IgD-negative memory B cell (primary cell): Measurements from ENCODE around the gene SPACA4. TPM values are rescaled to one million over a fixed set of nuclear protein-coding genes. Genes with fewer than 3 reads are reported as not detected.

Experiments
- H3K27ac Mint-ChIP-seq, 3 donors: one replicate each; pipeline ENCODE4 v1.8.0; 2020 to 2022; ENCODE audit warnings: mild to moderate bottlenecking in 3 of 3, mixed read lengths in 3 of 3, moderate library complexity in 1 of 3
- H3K27me3 Mint-ChIP-seq: one replicate; pipeline ENCODE4 v1.8.0; 2021; ENCODE audit warnings: mixed read lengths
- H3K36me3 Mint-ChIP-seq: one replicate; pipeline ENCODE4 v1.8.0; 2020; ENCODE audit warnings: mild to moderate bottlenecking, mixed read lengths
- H3K4me1 Mint-ChIP-seq, 3 donors: one replicate each; pipeline ENCODE4 v1.8.0; 2020 to 2022; ENCODE audit warnings: mixed read lengths in 3 of 3, mild to moderate bottlenecking in 1 of 3
- H3K4me3 Mint-ChIP-seq, 4 donors: one replicate each; pipeline ENCODE4 v1.8.0; 2020 to 2022; ENCODE audit warnings: mild to moderate bottlenecking in 4 of 4, mixed read lengths in 4 of 4, moderate library complexity in 3 of 4
- H3K9me3 Mint-ChIP-seq, 3 donors: one replicate each; pipeline ENCODE4 v1.8.0; 2020 to 2021; ENCODE audit warnings: mixed read lengths in 3 of 3, mild to moderate bottlenecking in 1 of 3
- polyA plus RNA-seq: library from polyadenylated mRNA; unstranded; fragments of 300-500 nt; fragmentation: Illumina TruSeq; gene quantifications from one replicate; pipeline ENCODE4 v1.2.3, GENCODE V29; 2021

SPACA4 gene
- polyA plus RNA-seq, 1 donor from 2014 or later, result not detected

DNA sequence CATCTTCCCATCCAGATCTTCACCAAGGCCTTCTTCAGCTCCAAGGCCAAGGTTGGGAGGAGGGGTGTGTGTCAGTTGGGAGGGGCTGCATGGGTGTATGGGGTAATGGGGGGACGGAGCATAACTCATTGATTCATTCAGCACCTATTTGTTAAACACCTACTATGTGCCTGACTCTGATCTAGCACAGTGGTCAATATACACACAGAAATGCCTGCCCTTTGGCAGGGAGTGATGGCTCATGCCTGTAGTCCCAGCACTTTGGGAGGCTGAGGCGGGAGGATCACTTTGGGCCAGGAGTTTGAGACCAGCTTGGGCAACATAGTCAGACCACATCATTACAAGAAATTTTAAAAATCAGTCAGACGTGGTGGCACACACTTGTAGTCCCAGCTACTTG is 19.2 kb upstream of the SPACA4 start:
- Mint-ChIP-seq H3K4me3 (no peak overlapping the region), H3K27me3 (peaks cover 4% of the 10 kb centered on the region), H3K9me3 (no peaks in the 10 kb centered on the region), H3K4me1 (peaks cover 3 to 6% (median 5%) of the 10 kb centered on the region in 3 donors), H3K27ac (no peak overlapping the region), H3K36me3 (no peaks in the 10 kb centered on the region)

DNA sequence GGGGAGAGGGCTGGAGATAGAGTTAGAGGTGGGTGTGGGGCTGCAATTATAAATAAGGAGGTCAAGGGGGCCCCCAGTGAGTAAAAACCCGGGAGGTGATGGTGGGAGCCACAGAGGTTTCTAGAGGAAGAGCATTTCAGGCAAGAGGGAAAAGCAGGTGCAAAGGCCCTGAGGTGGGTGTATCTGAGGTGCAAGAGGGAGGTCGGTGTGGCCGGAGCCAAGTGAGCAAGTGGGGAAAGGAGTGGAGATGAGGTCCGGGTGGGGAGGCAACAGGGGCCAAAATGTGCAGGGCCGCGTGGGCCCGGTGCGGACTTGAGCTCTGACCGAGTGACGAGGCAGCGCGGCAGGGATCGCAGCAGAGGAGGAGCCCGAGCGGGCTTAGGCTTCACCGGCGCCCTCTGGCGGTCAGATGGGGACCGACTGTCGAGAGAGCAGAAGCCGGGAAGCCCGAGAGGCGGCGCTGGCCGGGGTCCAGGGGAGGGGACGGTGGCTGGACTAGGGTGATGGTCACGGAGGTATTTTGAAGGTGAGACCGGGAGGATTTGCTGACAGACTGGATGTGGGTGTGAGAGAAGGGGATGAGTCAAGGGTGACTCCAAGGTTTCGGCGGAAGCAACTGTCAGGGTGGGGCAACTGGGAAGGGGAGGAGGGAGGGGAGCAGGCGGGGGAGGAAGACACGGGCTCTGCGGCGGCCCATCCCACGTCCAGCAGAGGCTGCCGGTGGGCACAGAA is 17.7 kb upstream of the SPACA4 start:
- Mint-ChIP-seq H3K4me3 (peak overlapping the region in 3 of 4 donors; percentile 43 to 84 (median 73)), H3K9me3 (no peaks in the 10 kb centered on the region), H3K27me3 (peaks cover 4% of the 10 kb centered on the region), H3K4me1 (peaks cover 3 to 6% (median 5%) of the 10 kb centered on the region in 3 donors), H3K36me3 (no peaks in the 10 kb centered on the region), H3K27ac (peak overlapping the region in 1 of 3 donors; percentile 65)

DNA sequence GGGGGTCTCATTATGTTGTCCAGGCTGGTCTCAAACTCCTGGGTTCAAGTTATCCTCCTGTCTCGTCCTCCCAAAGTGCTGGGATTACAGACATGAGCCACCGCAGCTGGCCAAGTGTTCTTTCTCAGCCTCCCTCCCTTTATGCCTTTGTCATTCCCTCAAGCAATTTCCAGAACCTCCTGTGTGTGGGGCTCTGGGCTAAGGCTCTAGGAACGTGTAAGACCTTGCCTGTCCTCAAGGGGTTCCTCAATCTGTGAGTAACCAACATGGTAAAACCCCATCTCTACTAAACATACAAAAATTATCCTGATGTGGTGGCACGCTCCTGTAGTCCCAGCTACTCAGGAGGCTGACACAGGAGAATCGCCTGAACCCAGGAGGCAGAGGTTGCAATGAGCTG is 15.5 kb upstream of the SPACA4 start:
- no peak overlapping the region for H3K27ac Mint-ChIP-seq
- peaks cover 0 to 3% (median 2%) of the 10 kb centered on the region in 3 donors for H3K4me1 Mint-ChIP-seq
- H3K36me3 Mint-ChIP-seq, result no peaks in the 10 kb centered on the region
- H3K27me3 Mint-ChIP-seq, result peaks cover 4% of the 10 kb centered on the region
- no peaks in the 10 kb centered on the region for H3K9me3 Mint-ChIP-seq
- H3K4me3 Mint-ChIP-seq, result no peak overlapping the region

GRCh38 chr19:48595171-48595570 is 11.4 kb upstream of the SPACA4 start:
- H3K27ac Mint-ChIP-seq, result peak overlapping the region in 1 of 3 donors; percentile 10
- no peaks in the 10 kb centered on the region for H3K36me3 Mint-ChIP-seq
- H3K27me3 Mint-ChIP-seq, result no peaks in the 10 kb centered on the region
- H3K4me1 Mint-ChIP-seq, result peaks cover 0 to 6% (median 4%) of the 10 kb centered on the region in 3 donors
- no peak overlapping the region for H3K4me3 Mint-ChIP-seq
- no peaks in the 10 kb centered on the region for H3K9me3 Mint-ChIP-seq

DNA sequence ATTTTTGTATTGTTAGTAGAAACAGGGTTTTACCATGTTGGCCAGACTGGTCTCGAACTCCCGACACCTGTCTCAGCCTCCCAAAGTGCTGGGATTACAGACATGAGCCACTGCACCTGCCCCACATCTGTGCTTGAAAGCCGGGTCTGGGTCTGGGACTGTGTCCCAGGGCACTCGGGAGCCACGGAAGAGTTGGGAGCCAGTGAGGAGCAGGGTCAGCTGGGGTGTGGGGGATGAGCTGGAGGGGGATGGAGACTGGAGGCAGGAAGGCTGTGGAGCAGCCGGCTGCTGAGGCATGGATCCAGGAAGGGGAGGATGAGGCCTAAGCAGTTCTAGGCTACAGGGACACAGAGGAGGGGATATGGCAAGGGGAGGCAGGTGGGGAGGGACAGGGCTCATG is 10.7 kb upstream of the SPACA4 start:
- Mint-ChIP-seq H3K9me3 (no peaks in the 10 kb centered on the region), H3K4me1 (peaks cover 0 to 6% (median 4%) of the 10 kb centered on the region in 3 donors), H3K36me3 (no peaks in the 10 kb centered on the region), H3K4me3 (peak overlapping the region in 1 of 4 donors; percentile 28), H3K27ac (no peak overlapping the region), H3K27me3 (no peaks in the 10 kb centered on the region)

DNA sequence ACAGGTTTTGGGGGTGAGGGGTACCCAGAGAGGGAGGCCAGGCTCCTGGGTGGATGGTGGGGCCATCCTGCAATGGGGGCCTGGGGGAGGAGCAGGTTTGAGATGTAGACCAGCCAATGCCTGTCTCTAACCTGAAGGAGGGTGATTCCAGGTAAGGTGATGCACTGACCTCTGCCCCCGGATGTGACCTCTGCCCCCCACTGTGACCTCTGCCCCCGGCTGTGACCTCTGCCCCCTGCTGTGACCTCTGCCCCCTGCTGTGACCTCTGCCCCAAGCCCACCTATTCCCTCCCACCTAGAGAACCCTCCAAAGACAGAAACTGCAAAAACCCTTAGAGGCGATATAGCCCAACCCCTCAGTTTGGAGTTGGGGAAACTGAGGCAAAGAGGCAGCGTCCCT is 10.3 kb upstream of the SPACA4 start:
- no peak overlapping the region for H3K27ac Mint-ChIP-seq
- H3K4me3 Mint-ChIP-seq, result no peak overlapping the region
- H3K36me3 Mint-ChIP-seq, result no peaks in the 10 kb centered on the region
- no peaks in the 10 kb centered on the region for H3K9me3 Mint-ChIP-seq
- peaks cover 0 to 6% (median 4%) of the 10 kb centered on the region in 3 donors for H3K4me1 Mint-ChIP-seq
- H3K27me3 Mint-ChIP-seq, result no peaks in the 10 kb centered on the region

GRCh38 chr19:48596679-48597465 is 9.7 kb upstream of the SPACA4 start:
- no peaks in the 10 kb centered on the region for H3K9me3 Mint-ChIP-seq
- H3K36me3 Mint-ChIP-seq, result no peaks in the 10 kb centered on the region
- H3K27ac Mint-ChIP-seq, result no peak overlapping the region
- H3K27me3 Mint-ChIP-seq, result no peaks in the 10 kb centered on the region
- H3K4me3 Mint-ChIP-seq, result peak overlapping the region in 2 of 4 donors; percentile 63 to 89
- peaks cover 0 to 6% (median 4%) of the 10 kb centered on the region in 3 donors for H3K4me1 Mint-ChIP-seq

DNA sequence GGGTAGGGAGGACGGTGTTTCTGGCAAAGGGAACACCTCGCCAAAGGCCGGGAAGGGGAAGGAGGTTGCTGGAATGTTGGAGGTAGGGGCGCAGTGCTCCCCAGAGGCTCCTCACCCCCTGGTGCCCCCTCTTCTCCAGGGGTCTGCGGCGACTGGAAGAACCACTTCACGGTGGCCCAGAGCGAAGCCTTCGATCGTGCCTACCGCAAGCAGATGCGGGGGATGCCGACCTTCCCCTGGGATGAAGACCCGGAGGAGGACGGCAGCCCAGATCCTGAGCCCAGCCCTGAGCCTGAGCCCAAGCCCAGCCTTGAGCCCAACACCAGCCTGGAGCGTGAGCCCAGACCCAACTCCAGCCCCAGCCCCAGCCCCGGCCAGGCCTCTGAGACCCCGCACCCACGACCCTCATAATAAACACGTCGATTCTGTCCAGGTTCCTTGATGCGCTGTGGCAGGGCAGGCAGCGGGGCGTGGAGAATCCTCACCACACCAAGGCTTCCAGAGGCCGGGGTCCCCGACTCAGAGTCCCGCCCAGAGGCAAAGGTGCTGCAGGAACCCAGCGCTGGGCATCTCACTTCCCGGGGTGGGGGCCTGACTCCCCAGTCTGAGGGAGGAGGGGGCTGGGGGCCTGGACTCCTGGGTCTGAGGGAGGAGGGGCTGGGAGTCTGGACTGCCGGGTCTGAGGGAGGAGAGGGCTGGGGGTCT is 7.4 kb upstream of the SPACA4 start:
- Mint-ChIP-seq H3K4me3 (peak overlapping the region in 1 of 4 donors; percentile 4), H3K9me3 (no peaks in the 10 kb centered on the region), H3K27ac (no peak overlapping the region), H3K36me3 (no peaks in the 10 kb centered on the region), H3K27me3 (no peaks in the 10 kb centered on the region), H3K4me1 (peaks cover 0 to 6% (median 4%) of the 10 kb centered on the region in 3 donors)

GRCh38 chr19:48600679-48601417 is 5.7 kb upstream of the SPACA4 start:
- peaks cover 0 to 6% (median 2%) of the 10 kb centered on the region in 3 donors for H3K4me1 Mint-ChIP-seq
- H3K36me3 Mint-ChIP-seq, result no peaks in the 10 kb centered on the region
- no peaks in the 10 kb centered on the region for H3K9me3 Mint-ChIP-seq
- no peak overlapping the region for H3K4me3 Mint-ChIP-seq
- H3K27ac Mint-ChIP-seq, result no peak overlapping the region
- H3K27me3 Mint-ChIP-seq, result no peaks in the 10 kb centered on the region

GRCh38 chr19:48603001-48603400 is 3.5 kb upstream of the SPACA4 start:
- Mint-ChIP-seq H3K9me3 (no peaks in the 10 kb centered on the region), H3K36me3 (no peaks in the 10 kb centered on the region), H3K27me3 (no peaks in the 10 kb centered on the region), H3K4me3 (no peak overlapping the region), H3K27ac (no peak overlapping the region), H3K4me1 (no peaks in the 10 kb centered on the region)

GRCh38 chr19:48603449-48603848 is 3.1 kb upstream of the SPACA4 start:
- Mint-ChIP-seq H3K27ac (no peak overlapping the region), H3K4me1 (peaks cover 0 to under 1% (median 0%) of the 10 kb centered on the region in 3 donors), H3K9me3 (no peaks in the 10 kb centered on the region), H3K27me3 (no peaks in the 10 kb centered on the region), H3K4me3 (no peak overlapping the region), H3K36me3 (no peaks in the 10 kb centered on the region)

GRCh38 chr19:48603850-48604249 is 2.7 kb upstream of the SPACA4 start:
- Mint-ChIP-seq H3K9me3 (no peaks in the 10 kb centered on the region), H3K4me3 (no peak overlapping the region), H3K27me3 (peaks cover under 1% of the 10 kb centered on the region), H3K27ac (no peak overlapping the region), H3K4me1 (peaks cover 2 to 4% (median 3%) of the 10 kb centered on the region in 3 donors), H3K36me3 (no peaks in the 10 kb centered on the region)

GRCh38 chr19:48607359-48607755 is 815 bp downstream of the SPACA4 start:
- peak overlapping the region in 1 of 3 donors; percentile 71 for H3K27ac Mint-ChIP-seq

DNA sequence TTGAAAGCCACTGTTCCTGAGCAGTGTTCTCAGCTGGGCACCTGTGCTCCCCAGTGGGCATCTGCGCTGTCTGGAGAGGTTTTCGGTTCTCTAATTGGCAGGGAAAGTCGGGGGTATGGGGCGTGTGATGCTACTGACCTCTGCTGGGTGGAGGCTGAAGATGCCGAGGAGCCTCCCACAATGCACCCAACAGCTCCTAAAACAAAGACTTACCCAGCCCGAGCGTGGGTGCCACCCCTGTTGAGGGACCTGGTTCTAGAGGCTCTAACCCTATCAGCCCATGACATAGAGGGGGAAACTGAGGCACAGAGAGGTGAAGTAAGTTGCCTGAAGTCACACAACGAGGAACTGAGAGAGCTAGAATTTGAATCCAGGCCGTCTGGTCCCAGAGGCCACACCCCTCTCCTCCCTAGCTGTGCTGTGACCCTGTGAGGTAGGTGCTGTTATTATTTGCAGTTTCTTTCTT is 2.3 kb downstream of the SPACA4 start:
- Mint-ChIP-seq H3K27me3 (peaks cover 2% of the 10 kb centered on the region), H3K4me1 (peaks cover 4 to 9% (median 4%) of the 10 kb centered on the region in 3 donors), H3K9me3 (no peaks in the 10 kb centered on the region), H3K4me3 (peak overlapping the region; percentile 27 to 69 (median 61)), H3K36me3 (no peaks in the 10 kb centered on the region), H3K27ac (peak overlapping the region; percentile 44 to 86 (median 51))

More at GRCh38 chr19:48607359-48607755, 815 bp downstream of the SPACA4 start:
- H3K4me3 Mint-ChIP-seq, result no peak overlapping the region
- peaks cover 2% of the 10 kb centered on the region for H3K27me3 Mint-ChIP-seq
- no peaks in the 10 kb centered on the region for H3K36me3 Mint-ChIP-seq
- H3K9me3 Mint-ChIP-seq, result no peaks in the 10 kb centered on the region
- H3K4me1 Mint-ChIP-seq, result peaks cover 4 to 6% (median 4%) of the 10 kb centered on the region in 3 donors
